ENCODE results near the gene LHPP.

DNA sequence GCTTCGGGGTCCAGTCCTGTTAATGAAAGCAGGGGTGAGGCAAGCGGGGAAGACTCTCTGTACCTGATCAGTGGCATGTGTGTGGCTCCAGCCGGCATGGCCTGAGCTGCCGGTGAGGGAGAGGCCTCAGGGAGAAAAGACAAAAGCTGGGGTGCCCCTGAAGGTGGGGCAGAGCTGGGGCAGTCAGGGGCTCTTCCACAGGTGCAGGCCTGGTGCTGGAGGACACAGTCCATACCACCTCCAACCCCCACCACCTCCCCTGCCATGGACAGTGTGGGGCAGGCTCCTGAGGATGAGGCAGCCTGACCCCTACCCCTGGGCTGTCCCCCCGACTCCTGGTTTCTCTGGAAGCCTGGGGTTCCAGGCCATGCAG is 129.5 kb downstream of the LHPP start:
- no peak for TF ChIP-seq ZFP3 (CRISPR knock-in tag; IDR thresholded peaks at IDR 0.05)
- TF ChIP-seq, protein P1, sequence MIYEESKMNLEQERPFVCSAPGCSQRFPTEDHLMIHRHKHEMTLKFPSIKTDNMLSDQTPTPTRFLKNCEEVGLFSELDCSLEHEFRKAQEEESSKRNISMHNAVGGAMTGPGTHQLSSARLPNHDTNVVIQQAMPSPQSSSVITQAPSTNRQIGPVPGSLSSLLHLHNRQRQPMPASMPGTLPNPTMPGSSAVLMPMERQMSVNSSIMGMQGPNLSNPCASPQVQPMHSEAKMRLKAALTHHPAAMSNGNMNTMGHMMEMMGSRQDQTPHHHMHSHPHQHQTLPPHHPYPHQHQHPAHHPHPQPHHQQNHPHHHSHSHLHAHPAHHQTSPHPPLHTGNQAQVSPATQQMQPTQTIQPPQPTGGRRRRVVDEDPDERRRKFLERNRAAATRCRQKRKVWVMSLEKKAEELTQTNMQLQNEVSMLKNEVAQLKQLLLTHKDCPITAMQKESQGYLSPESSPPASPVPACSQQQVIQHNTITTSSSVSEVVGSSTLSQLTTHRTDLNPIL (CRISPR knock-in tag; IDR thresholded peaks at IDR 0.05; ENCODE audit: low read depth) = no peak

Data from SK-N-SH treated with all-trans-retinoic acid at 6 μM for 48 hours (cell line).